ENCODE results near the gene CCSER1.
A peak's percentile ranks its signal among the peaks of the same experiment; 100 is the strongest.

Gene CCSER1

DNA sequence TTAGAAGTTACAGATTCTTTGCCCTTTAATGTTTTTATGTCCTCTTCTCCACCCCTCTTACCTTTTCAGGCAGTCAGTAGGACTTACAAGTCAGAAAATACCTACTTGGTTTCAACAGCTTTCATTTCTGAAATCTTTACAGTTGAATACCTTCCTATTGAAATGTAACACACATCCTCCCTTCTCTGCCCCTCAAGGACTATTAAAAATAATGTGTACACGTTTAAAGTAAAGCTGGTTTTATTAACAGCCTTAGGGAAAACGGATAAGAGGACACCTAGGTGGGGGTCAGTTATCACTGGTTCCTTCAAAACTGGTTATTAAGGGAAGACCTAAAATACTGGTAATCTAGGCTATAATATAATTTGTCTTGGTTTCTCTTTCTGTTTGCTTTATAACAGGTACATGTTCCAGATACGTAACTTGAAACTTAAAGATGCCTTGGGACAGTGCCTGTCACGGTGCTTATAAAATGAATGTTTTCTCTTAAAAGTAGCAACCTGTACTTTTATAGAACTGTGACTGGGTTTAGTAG lies 1.8 kb downstream of the CCSER1 start:
- DNase-seq: no peak

DNA sequence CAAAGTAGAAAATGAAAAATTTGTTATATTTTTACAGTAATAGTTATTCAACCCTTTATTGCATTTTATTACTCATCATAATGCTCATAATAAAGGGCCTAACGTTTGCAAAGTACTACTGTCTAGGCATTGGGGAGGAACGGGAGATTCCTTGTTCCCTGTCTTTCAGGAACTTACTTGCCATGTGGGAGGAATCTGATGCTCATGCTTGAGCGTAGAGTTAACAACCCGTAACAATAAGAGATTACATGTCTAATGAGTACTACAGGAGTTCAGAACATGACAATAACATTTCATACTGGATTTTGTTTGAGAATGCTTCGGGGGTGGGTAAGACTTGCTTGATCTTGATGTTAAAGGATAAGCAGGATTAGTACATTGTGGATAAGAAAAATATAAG lies 2.9 kb downstream of the CCSER1 start:
- no peak for DNase-seq

DNA sequence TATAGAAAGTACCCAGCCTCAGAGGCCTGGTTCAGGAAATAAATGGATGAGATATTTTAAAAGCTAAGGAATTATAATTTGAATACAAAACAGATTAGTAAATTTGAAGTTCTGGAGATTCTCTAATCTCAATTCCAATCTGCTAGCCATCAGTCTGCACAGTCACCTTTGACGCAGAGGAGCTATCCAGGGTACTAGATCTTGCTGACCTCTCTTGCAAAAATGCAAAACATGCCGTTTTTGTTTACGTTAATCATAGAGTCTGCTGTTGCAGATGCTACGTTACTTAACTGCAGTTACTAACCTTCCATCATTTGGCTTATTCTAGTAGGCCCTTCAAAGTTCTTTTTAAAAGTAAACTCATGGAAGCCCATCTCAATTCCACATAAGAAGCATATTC lies 10.4 kb downstream of the CCSER1 start:
- DNase-seq: no peak

DNA sequence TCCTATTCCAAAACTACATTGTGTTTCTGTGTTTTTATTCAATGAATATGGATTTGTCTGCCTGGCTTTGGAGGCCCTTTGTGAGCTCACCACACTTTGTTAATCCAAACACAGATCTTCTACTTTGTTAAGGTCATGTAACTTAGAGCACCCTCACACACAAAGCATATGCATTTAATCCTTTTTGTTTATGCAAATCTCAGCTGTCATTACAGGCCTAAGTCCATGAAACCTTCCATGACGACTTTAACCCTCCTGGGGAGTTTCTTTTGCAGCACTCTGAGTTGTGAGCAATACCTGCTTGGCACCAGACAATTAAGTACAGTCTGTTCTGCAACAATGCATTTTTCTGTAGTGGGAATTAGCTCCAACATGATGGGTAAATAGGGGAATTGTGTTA lies 14.9 kb downstream of the CCSER1 start:
- DNase-seq: no peak

DNA sequence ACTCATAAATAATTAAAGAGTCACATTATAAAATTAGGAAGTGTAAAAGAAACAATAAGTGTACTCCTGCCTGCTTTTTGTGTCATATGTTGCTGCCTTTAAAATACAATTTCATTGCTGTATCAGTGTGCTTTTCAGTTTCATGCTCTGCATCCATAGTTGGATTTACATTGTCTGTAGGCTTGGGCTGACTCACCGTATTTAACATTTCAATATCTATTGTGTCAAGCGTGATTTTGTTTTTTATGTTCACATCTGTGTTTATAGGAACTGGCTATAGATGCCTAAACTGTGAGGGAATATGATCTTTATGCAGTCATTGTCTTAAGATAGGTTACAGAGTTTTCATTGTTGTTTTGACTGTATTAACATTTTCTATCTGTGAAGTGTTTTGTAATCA lies 18.1 kb downstream of the CCSER1 start:
- no peak for DNase-seq

DNA sequence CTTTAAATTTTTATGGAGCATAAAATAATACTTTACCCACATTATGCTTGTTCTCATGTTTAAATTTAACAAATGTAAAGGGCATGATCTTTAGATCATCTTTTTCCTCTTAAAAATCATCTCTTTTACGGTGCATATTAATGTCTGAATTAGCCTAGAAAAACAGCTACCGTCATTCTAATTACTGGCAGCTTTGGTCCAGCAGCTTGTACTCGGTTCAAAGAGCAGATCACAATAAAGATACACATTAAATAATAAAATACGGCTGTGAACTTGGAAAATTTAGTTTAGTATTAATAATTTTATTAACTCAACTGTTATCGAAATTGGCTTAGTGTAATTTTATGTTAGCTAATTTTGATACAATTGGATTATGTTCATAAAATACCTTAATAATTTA lies 19.1 kb downstream of the CCSER1 start:
- no peak for DNase-seq

DNA sequence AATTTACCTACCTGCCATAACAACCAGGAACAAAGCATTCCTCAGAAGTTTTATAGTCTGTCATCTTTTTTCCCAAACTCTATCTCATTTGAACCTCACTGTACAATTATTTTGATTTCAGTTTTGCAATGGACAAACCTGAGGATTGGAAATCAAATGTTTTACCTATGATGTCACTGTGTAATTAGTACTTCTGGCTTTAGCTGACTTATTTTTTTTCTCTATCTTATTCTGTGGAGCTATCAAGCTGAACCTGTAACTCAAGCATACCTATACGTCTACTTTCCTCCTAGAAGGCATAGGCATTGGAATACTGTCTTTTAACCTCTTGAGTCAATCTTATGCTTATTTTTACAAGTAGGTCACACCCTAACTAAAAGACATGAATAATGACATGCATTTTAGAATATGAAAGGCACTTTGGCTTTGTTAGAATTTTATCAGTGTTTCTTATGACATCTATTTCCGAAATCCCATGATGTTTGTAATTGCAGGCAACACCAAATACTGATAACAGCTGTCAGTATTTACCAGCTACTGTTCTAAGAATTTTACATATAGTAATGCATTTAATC lies 21.5 kb downstream of the CCSER1 start:
- no peak for DNase-seq

DNA sequence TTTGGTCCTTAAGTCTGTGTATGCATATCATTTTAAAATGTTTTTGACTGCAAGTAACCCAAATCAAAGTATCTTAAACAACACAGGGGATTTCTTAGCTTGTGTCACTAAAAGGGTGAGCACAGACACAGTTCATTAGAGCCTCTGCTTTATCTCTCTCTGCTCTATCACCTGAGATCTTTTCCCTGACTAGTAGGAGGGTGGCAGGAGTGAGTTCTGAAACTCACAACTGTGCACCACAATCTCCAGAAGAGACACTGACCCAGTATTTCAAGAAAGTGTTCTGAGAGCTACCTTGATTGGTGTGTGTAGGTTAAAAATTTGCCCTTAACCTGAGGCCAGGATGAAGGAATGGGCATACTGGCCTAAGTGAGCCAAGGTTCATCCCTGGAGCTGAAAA lies 24.8 kb downstream of the CCSER1 start:
- no peak for DNase-seq

DNA sequence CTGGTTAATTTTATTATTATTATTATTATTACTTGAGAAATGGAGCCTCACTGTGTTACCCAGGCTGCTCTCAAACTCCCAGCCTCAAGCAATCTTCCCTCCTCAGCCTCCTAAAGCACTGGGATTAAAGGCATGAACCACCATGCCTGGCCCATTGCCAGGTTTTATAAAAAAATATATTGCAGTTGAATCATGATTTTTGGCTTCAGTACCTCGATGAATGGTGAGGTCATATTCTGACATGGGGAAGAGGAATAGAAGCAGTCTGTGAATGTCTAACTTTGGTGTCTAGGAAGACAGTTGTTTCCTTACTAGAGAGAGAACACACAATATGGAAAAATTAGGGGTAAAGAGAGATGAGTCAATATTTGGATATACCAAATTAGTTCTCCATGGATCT lies 32.0 kb downstream of the CCSER1 start:
- DNase-seq: no peak

DNA sequence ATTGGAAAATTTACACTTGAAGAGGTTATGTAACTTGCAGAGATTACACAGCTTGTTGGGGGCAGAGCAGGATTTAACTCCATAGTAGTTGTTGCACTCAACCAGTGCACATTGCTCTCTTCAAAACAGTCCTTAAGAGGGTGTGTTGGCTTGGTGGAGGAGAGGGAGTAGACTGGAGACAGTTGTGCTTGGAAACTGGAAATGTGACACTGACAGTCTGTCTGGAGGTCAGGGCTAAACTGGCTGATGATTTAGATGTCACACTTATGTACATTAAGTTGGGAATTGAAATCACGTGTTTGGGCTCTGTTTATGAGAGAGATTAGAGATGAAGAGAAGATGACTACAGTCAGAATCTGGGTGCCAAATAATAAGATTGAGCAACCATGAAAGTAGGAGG lies 32.9 kb downstream of the CCSER1 start:
- no peak for DNase-seq

DNA sequence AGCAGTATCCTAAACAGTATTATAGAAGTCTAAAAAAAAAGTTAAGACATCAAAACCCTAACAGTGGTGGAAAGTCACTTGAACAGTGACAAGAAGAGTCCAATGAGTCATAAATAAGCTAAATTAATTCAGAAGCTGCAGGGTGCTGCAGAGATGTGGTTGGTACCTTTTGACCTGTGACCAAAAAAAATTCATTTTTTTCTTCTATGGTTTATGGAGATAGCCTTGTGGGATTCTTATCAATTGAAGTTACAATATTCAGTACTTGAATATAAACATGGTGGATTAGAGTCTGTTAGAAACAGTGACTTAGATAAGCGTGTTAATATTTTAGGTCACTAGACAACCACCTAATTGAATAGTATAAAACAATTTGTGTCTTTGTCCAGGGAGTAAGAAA lies 35.4 kb downstream of the CCSER1 start:
- DNase-seq: no peak

DNA sequence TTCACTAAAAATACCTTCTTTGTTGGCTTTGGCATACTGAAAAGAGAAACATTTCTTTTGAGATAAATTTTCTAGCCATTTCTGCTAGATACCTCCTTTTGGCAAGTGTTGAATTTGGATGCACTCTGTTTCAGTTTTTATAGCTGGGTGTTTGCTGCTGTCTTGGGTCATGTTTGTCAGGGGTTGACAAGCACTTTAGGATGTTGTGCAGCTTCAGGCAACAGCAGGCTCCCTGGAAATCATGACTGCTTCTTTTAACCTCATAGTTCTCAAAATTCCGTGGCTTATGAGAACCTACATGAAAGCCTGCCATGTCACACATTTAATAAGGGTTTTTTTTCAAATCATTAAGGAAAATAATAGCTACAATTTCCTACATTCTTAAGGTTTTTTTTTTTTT lies 36.7 kb downstream of the CCSER1 start:
- no peak for DNase-seq

DNA sequence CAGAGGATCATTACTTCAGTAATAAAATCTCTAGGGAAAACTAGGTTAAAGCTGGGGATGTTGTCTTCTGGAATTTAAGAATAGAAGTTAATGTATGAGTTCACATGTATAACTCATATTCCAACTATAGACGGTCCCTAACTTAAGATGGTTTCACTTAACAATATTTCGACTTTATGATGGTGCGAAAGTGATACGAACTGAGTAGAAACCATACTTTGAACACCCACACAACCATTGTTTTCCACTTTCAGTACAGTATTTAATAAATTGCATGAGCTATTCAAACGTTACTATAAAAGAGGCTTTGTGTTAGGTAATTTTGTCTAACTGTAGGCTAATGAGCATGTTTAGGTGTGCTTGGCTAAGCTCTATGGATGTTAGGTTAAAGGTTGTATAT lies 38.7 kb downstream of the CCSER1 start:
- DNase-seq: no peak

DNA sequence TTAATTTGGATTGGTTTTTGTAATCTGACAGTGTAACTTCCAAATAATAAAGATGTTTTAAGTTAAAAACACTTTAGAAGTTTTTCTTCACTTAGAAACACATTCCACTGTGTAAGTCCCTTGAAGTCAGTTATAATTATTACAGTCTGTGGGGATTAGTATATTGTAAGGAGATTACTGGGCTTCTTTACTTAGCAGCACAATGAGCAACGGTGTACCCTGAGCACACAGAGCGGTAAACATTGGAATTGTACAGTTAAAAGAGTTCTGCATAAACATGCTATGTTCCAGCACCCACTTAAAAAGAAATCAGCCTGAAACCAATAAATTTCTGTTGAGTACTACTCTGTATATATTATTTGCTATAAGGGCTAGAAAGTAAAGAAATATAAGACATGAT lies 44.3 kb downstream of the CCSER1 start:
- no peak for DNase-seq

DNA sequence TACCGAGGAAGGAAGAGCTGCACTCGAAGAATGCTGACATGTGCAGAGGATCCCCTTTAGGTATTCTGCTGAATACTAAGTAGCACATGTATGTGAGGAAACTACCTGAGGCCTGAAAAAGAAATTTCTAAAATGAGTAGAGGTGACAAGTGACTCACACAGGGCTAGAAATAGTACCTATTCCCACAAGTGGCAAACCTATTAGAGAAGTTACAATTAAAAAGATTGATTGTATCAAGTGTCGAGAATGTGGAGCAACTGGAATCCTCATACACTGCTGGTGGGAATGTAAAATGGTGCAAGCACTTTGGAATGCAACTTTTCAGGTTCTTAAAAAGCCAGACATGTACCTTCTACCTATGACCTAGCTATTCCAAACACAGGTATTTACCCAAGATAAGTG lies 47.4 kb downstream of the CCSER1 start:
- no peak for DNase-seq

DNA sequence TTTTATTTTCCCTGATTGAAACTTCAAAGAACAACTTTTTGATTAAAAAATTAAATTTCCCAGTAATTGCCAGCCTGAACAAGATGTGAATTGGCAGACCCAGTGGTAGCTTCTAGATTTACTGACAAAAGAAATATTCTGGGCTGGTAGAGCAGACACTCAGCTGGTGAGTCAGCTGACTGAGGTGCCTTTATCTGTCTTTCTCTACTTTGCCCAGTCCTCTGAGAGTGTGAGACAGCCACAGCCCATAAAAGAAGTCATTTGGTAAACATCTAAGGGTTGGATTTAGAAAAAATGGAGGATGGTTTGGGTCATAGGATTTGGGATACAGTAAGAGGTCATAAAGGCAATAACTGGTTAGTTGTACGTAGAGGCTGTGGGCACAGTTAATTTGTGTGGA lies 54.5 kb downstream of the CCSER1 start:
- DNase-seq: no peak

DNA sequence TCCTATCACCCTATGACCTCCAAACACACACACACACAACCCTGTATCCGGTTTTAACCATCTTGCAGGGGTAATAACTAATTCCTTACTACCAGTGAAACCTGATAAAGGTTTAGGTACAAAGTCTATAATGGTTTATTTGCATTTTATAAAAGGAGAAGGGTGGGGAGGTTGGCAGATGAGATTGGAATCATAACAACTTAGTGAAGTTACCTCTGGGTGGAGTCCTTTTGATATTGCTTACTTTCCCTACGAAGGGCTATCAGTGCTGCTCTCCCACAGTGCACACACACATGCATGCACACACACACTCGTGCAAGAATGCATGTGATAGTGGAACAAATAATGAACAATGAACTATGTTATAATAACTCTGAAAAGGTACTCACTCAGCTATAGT lies 56.1 kb downstream of the CCSER1 start:
- no peak for DNase-seq

DNA sequence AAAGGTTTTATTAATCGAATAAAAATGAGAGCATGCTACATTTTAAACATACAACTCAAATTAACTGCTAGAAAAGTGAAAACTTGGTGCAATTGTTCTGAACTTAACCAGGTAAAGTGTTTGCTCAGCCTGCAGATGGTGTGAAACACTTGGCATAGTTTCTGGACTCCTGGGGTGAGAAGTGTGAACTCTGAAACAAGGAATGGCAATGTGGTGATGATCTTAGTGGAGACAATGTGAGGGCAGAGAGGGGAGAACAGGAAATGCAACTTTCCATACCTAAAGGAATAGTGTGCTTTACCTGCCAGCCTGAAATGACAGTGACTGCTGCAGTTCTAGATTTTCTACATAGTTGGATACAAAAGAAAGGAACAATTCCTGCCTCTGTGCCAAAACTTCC lies 57.4 kb downstream of the CCSER1 start:
- no peak for DNase-seq

DNA sequence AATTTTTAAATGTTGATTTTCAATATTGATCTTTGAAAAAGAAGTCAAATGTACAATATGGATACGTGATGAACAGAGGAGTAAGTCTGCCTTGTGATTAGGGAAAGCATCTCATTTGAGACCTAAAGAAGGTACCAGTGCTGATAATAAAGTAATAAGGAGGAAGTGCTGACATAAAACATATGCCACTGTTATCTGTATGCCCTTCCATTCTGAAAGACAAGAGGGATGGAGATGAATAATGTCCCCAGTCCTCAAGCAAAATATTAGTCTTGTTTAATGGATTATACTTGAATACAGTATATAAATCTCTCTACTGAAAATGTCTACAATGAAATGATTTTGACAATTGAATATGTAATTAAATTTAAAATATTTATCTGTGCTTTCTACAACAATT lies 58.2 kb downstream of the CCSER1 start:
- no peak for DNase-seq

DNA sequence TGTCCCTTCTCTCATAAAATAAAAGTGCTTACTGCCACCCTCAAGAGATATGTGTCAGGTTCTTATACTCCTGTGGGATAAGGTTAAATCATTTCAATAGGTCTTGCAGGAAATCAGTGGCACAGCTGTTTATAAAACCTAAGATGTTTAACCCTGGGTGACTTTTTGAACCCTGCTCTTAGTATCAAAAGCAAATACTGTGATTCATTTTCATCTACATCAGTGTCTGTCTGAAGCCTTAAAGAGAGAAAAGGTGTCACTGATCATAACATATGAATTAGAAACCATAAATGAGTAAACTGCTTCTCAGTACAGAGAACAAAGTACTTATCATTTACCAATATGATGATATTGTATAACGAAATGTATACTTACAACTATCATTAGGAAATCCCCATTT lies 59.0 kb downstream of the CCSER1 start:
- DNase-seq: no peak

DNA sequence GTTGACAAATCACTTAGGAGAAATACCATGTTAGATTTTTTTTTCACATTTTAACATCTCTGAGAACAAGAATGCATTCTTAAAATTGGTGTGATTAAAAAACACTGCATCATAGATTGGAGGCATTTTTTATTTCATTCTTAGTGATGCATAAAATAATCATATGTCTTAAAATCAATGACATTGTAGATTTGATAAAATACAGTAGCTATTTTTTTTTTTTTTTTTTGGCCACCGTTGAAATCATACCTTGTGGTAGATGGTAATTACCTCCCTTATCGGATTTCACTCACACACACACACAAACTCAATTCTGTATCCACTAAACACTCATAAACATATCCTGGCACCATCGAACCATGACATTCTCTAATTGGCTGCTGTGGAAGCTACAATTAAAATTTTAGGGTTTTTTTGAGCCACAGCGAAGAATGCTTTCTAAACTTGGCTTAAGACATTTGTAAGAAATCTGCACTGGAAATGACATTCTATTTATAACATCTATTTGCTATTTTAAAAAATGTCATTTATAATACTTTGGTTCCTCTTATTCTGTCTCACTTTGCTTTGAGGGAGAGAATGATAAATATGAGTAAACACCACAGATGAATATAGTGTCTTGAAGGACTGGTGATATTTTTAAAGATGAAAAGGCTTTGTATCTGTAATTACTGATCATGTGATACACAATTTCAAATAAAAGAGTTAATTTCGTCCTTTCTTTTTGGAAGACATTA lies 60.1 kb downstream of the CCSER1 start:
- DNase-seq: peak in 1 of 2 experiments; percentile 8

DNA sequence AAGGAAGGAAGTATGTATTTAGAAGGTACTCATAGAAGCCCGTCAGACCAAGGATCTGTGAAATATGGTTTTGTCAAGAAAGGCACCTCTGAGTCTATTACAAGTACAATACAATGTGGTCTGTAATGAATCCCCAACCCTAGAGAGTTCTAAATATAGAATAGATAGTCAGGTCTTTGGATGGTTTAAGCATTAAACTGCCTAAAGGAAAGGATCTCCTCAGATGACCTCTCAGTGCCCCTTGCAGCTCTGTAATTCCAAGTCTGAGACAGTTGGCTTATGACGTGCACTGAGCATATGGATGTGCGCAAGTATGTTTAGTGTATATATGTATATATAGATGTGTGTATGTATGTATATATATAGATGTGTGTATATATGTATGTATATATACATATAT lies 62.0 kb downstream of the CCSER1 start:
- no peak for DNase-seq

DNA sequence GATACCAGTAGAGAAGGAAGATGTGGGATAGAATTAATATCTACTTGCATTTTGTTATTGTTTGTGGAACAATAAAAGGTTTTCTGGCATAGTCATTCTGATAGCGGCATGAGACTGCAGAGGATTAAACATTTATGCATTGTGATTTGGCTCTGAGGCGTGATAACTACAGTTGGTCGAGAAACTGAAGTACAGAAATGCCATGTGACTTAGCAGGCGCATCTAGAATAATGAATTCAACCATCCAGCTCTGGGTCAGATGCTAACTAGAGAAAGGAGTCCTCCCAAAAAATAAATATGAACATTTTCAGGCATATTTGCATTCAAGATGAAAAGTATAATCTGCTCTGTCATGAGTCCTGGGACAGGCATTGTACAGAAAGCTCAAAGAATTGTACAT lies 62.8 kb downstream of the CCSER1 start:
- no peak for DNase-seq

DNA sequence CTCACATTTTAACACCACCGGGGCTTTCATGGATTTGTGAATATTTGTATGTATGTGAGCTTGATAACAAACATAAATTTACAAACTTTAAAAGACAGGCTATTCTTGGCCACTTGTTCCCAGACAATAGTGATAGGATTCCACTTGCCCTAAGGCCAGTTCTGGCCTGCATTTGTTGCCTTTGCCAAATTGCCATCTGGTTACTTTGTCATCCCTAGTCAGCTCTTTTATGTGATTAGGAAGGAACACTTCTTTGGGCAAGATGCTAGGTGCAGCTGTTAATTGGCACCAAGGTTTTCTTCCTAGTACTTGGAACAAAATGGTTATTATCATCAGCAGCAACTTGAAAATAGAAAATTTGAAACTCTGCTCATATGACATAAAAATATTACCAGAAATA lies 63.3 kb downstream of the CCSER1 start:
- DNase-seq: no peak
